ENCODE results near the gene TP53RK.

TP53RK gene

GRCh38 chr20:46689082-46689753 is at the start of gene TP53RK (continued):
- TF ChIP-seq ZNF112 (tag by site-specific recombination; IDR thresholded peaks at IDR 0.05): no peak
- TF ChIP-seq ZNF155 (tag by site-specific recombination; IDR thresholded peaks at IDR 0.05): no peak
- TF ChIP-seq HIC1 (tag by site-specific recombination; IDR thresholded peaks at IDR 0.05): no peak
- TF ChIP-seq HOXD13 (CRISPR knock-in tag; IDR thresholded peaks at IDR 0.05; ENCODE audit: borderline replicate concordance): no peak
- no peak for TF ChIP-seq ZNF521 (tag by site-specific recombination; IDR thresholded peaks at IDR 0.05)
- no peak for TF ChIP-seq ZNF292 (tag by site-specific recombination; IDR thresholded peaks at IDR 0.05; ENCODE audit: borderline replicate concordance, low read depth)
- no peak for TF ChIP-seq ZNF423 (tag by site-specific recombination; IDR thresholded peaks at IDR 0.05)
- TF ChIP-seq ZNF48 (tag by site-specific recombination; IDR thresholded peaks at IDR 0.05): no peak
- TF ChIP-seq HOXA7 (CRISPR knock-in tag; IDR thresholded peaks at IDR 0.05; ENCODE audit: borderline replicate concordance): no peak
- TF ChIP-seq ZNF302 (tag by site-specific recombination; IDR thresholded peaks at IDR 0.05; ENCODE audit: low read depth): no peak
- TF ChIP-seq ZNF10 (tag by site-specific recombination; IDR thresholded peaks at IDR 0.05): peak; percentile 75
- TF ChIP-seq ZNF148 (tag by site-specific recombination; IDR thresholded peaks at IDR 0.05; ENCODE audit: borderline replicate concordance): no peak
- TF ChIP-seq ZFP37 (tag by site-specific recombination; IDR thresholded peaks at IDR 0.05): no peak
- TF ChIP-seq ZNF354C (tag by site-specific recombination; IDR thresholded peaks at IDR 0.05; ENCODE audit: borderline replicate concordance, low read depth): no peak
- no peak for TF ChIP-seq ZBTB10 (tag by site-specific recombination; IDR thresholded peaks at IDR 0.05)
- TF ChIP-seq ZNF777 (tag by site-specific recombination; IDR thresholded peaks at IDR 0.05; ENCODE audit: borderline replicate concordance): no peak; the same call in 1 of the 2 replicates
- no peak for TF ChIP-seq ZNF280C (tag by site-specific recombination; IDR thresholded peaks at IDR 0.05)
- TF ChIP-seq ZNF830 (tag by site-specific recombination; IDR thresholded peaks at IDR 0.05; ENCODE audit: low read depth): no peak
- TF ChIP-seq ZNF510 (tag by site-specific recombination; IDR thresholded peaks at IDR 0.05; ENCODE audit: insufficient replicate concordance): no peak
- no peak for TF ChIP-seq ZNF544 (tag by site-specific recombination; IDR thresholded peaks at IDR 0.05)
- TF ChIP-seq ZSCAN18 (tag by site-specific recombination; IDR thresholded peaks at IDR 0.05): no peak
- peak; percentile 39; the same call in 1 of the 2 replicates for TF ChIP-seq KLF8 (tag by site-specific recombination; IDR thresholded peaks at IDR 0.05)
